ENCODE measurements around the gene SLC15A4.

SLC15A4 gene

GRCh38 chr12:128754275-128754674, 69.5 kb downstream of the SLC15A4 start:
- no peak for DNase-seq (ENCODE audit: low spot score)

DNA sequence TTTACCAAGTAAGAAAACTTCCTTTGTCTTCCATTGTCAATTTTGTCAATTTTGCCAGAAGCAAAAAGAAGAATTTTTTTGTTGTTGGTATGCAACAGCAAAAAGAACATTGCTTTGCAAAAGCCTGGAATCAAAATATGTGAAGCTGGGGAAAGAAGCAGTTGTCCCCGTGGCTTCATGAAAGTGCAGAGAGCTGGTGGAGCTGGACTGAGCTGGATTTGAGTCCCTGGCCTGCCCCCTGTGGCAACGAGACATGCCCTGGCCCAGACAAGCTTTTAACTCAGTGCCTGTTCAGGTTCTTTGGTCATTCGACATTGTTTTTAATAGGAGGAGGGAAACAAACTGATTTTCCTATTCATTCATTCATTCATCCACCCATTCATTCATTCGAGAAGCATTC, 70.3 kb downstream of the SLC15A4 start:
- DNase-seq (ENCODE audit: low spot score) = no peak

DNA sequence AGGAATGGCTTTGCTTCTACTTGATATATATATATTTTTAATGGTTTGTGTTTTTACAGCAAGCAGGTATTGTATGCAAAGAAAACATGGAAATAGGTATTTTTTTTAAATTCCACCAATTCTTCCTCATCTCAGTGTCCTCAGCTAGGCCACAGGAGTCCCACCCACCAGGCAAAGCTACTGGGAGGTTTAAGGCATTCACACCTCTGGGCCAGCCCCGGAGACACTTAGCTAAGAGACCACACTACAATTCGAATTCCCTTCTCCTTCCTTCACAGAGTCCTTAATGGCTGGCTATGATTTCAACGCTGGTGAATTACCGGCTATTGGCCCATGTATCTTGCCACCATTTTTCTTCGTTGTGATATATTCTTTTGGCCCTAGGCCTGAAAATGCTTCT, 71.4 kb downstream of the SLC15A4 start:
- no peak for DNase-seq (ENCODE audit: low spot score)

DNA sequence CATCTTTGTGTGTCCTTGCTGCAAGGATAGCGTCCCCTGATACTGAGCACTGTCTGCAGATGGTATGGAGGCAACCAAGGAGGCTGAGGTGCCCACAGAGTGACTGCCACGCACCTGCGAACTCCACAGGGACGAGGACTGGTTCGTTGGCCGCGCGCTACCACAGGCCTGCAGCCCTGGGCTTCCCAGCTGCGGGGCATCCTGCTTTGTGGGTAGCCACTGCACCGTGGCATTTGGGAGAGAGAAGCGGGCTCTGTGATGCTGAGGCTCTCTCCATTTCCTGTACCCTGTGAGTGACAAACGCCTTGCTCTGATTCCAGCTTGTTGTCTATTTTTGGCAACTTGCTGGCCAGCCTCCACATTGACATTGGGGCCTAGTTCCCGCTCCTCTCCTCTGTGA, 76.3 kb downstream of the SLC15A4 start:
- DNase-seq (ENCODE audit: low spot score) = no peak

- no peak for DNase-seq (ENCODE audit: low spot score)
These were observed 77.7 kb downstream of the SLC15A4 start for GRCh38 chr12:128745772-128746689.

DNA sequence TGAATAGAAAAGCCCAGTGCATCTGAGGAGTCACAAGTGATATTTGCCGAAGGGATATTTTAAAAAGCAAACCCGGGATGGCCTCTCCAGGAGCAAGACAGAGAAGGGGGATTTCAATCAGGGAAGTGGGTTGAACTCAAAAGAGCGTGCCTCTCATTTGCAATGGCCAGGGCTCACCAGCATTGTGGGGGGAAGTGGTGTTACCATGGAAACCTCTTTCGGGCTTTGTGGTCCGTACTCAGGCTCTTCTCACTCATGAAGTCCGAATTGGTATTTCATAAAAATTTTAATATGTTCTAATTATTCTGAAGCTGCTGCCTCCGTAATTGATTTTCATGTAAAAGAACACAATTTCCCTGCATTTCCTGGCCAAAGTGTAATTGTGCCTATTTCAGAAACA, 79.8 kb downstream of the SLC15A4 start:
- no peak for DNase-seq (ENCODE audit: low spot score)
